Sigmoid colon (tissue), 7 donors: ENCODE results near the gene VPS35L. TPM values are rescaled to one million over a fixed set of nuclear protein-coding genes. Genes with fewer than 3 reads are reported as not detected.

Experiments used
- DNase-seq: peaks from one replicate; pipeline ENCODE4 v3.0.0-alpha.2; 2019
- H3K27ac ChIP-seq, 4 donors: fragments of 200-600 bp; sonication (generic); one replicate each; pipeline ENCODE4 v1.5.1; 2016 to 2019; ENCODE audit warnings: mild to moderate bottlenecking in 1 of 4
- H3K27me3 ChIP-seq, 3 donors: fragments of 200-600 bp; sonication (generic); one replicate each; pipeline ENCODE4 v1.5.1; 2019; ENCODE audit warnings: mild to moderate bottlenecking in 1 of 3
- H3K36me3 ChIP-seq, 4 donors: fragments of 200-600 bp; sonication (generic); one replicate each; pipeline ENCODE4 v1.5.1; 2016 to 2019
- H3K4me1 ChIP-seq, 4 donors: fragments of 200-600 bp; sonication (generic); one replicate each; pipeline ENCODE4 v1.5.1; 2017 to 2019
- H3K4me3 ChIP-seq, 4 donors: fragments of 200-600 bp; sonication (generic); one replicate each; pipeline ENCODE4 v1.5.1; 2017 to 2019; ENCODE audit warnings: mild to moderate bottlenecking in 2 of 4, moderate library complexity in 1 of 4
- H3K9me3 ChIP-seq, 4 donors: fragments of 200-600 bp in 3 of 4; sonication (generic) in 3 of 4; one replicate each; pipeline versions ENCODE4 v1.5.1 to v1.6.1; 2013 to 2019
- EP300 ChIP-seq, 4 donors: sonication (generic); formaldehyde crosslinking; IDR thresholded peaks; one replicate each; pipeline ENCODE4 v1.6.1; 2017; ENCODE audit warnings: antibody characterized with exemption in 4 of 4
- POLR2A ChIP-seq, 2 donors: fragments of 450-650 bp; IDR thresholded peaks; one replicate each; pipeline ENCODE4 v1.6.1; 2016; ENCODE audit warnings: antibody characterized with exemption in 2 of 2, mild to moderate bottlenecking in 2 of 2, moderate library complexity in 2 of 2
- POLR2AphosphoS5 ChIP-seq, 4 donors: sonication (generic); formaldehyde crosslinking; IDR thresholded peaks; one replicate each; pipeline ENCODE4 v1.6.1; 2017; ENCODE audit warnings: antibody characterized with exemption in 4 of 4
- WGBS, 2 donors: extraction: QIAGEN DNeasy Blood & Tissue Kit; methylation state at CpG; one replicate each; pipeline ENCODE4 v1.1.7; 2013; 5-methylcytosine and 5-hydroxymethylcytosine counted together
- intact Hi-C: fragments of 100-400 bp; cut with DNase I; formaldehyde crosslinking; loops from one replicate; pipeline ENCODE4 v1.15.1; 2023
- polyA plus RNA-seq, 3 donors: library from polyadenylated mRNA; stranded (reverse); fragments of 200-250 nt; gene quantifications; one replicate each; pipeline ENCODE4 v1.2.3, GENCODE V29; 2013
- total RNA-seq, 4 donors: library from RNA; depleted of rRNA; stranded (reverse); fragments of >200 nt; gene quantifications; one replicate each; pipeline ENCODE4 v1.1.0, GENCODE V29; 2016
- TF ChIP-seq, protein P1 (sequence below), 4 experiments: fragments of 450-650 bp in 3 of 4; fragments of 200-600 bp in 1 of 4; IDR thresholded peaks; one replicate each; pipeline ENCODE4 v1.5.1; 2016 to 2019; ENCODE audit warnings: antibody characterized with exemption in 4 of 4, mild to moderate bottlenecking in 3 of 4, moderate library complexity in 2 of 4
- donor health status: healthy with polysubstance abuse.
- donor health status: Bipolar disorder and iron deficiency.
- donor health status: healthy.

Gene VPS35L
- total and polyA plus RNA-seq, 7 donors: 21.6 to 53.7 (median 41.8) TPM

DNA sequence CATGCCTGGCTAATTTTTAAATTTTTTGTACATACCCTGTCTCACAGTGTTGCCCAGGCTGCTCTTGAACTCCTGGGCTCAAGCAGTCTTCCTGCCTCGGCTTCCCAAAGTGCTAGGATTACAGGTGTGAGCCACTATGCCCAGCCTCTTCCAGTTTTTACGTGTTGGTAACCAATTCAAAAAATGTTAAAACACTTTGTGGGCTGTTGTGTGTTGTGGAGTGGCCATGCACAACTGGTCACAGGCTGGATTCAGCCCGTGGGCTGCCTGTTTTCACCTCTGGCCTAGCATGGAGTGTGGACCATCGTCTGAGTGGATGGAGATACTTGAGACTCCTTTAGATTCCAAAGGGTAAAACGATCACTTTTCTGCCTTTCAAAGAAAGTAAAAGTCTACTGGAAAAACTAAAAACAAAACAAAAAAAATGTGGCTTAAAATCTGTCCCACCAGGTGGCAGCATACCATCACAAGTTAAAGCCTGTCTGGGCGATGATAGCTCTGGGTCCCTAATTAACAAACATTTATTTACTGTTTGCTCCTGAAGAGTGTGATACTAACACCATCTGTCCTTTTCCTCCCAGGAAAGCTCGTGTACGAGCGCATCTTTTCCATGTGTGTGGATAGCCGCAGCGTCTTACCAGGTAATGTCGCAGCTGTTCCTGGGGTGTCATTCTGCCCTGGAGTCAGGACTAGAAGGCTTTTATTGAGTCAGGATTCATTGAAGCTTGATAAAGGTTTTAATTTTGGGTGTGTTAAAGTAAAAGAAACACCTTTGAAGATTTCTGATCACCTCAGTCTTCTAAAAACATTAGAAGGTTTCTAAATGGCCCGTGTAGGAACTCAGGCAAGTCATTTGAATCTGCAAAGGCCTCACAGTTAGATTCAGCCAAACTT is 45.8 kb downstream of the VPS35L start:
- no peak overlapping the region for H3K27ac ChIP-seq
- intact Hi-C loops: loop anchor here (2.0 to 5.0 kb wide), 2 partner anchors 116 to 285 kb away; partner anchors contain the start of genes IQCK and KNOP1
- no peaks in the 10 kb centered on the region for H3K27me3 ChIP-seq
- no peak overlapping the region for H3K4me3 ChIP-seq
- H3K36me3 ChIP-seq: peaks cover 0 to 47% (median 6%) of the 10 kb centered on the region in 4 donors
- H3K4me1 ChIP-seq: peaks cover 0 to 11% (median 1%) of the 10 kb centered on the region in 4 donors
- H3K9me3 ChIP-seq: peaks cover 0 to 1% (median 0%) of the 10 kb centered on the region in 4 donors
- 70 to 72% methylated on average over 13 of the region's 13 CpGs for WGBS, 2 donors
- TF ChIP-seq, protein P1, sequence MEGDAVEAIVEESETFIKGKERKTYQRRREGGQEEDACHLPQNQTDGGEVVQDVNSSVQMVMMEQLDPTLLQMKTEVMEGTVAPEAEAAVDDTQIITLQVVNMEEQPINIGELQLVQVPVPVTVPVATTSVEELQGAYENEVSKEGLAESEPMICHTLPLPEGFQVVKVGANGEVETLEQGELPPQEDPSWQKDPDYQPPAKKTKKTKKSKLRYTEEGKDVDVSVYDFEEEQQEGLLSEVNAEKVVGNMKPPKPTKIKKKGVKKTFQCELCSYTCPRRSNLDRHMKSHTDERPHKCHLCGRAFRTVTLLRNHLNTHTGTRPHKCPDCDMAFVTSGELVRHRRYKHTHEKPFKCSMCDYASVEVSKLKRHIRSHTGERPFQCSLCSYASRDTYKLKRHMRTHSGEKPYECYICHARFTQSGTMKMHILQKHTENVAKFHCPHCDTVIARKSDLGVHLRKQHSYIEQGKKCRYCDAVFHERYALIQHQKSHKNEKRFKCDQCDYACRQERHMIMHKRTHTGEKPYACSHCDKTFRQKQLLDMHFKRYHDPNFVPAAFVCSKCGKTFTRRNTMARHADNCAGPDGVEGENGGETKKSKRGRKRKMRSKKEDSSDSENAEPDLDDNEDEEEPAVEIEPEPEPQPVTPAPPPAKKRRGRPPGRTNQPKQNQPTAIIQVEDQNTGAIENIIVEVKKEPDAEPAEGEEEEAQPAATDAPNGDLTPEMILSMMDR (IDR thresholded peaks at IDR 0.05): peak in 3 of 4 experiments; percentile 28 to 47 (median 32)
- TF ChIP-seq POLR2A (IDR thresholded peaks at IDR 0.05): no peak
- no peak for DNase-seq

GRCh38 chr16:19604911-19605310 is 49.4 kb downstream of the VPS35L start:
- H3K4me1 ChIP-seq: peaks cover 0 to 11% (median 4%) of the 10 kb centered on the region in 4 donors
- H3K27ac ChIP-seq: peak overlapping the region in 3 of 4 donors; percentile 7 to 51 (median 25)
- no peak for DNase-seq
- intact Hi-C loops: loop anchor here (5.0 kb wide), 1 partner anchor 112 kb away; the partner anchor contains the start of genes IQCK and KNOP1
- no peaks in the 10 kb centered on the region for H3K27me3 ChIP-seq
- H3K4me3 ChIP-seq: no peak overlapping the region
- no peak for TF ChIP-seq EP300 (IDR thresholded peaks at IDR 0.05)
- TF ChIP-seq, protein P1 (IDR thresholded peaks at IDR 0.05): no peak
- TF ChIP-seq POLR2AphosphoS5 (IDR thresholded peaks at IDR 0.05): no peak
- no peak for TF ChIP-seq POLR2A (IDR thresholded peaks at IDR 0.05)
- WGBS, 2 donors: 94 to 97% methylated on average over 4 of the region's 4 CpGs
- peaks cover 0 to 70% (median 10%) of the 10 kb centered on the region in 4 donors for H3K36me3 ChIP-seq
- peaks cover 0 to 1% (median 0%) of the 10 kb centered on the region in 4 donors for H3K9me3 ChIP-seq

DNA sequence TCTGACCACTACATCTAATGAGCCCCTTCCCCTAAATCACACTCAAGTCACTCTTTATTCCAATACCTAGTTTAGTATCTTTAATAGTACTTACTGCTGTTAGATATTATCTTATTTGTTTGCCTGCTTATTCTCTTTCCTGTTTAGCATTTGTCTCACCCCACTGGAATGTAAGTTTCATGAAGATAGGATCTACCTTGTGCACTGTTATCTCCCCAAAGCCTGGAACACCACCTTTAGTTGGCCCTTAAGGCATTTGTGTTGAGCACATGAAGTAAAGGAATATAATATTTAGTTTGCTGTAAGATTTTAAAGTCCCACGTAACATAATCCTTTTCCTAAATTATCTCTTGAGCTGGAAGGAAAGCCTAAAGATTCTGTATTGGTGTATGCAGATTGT is 50.2 kb downstream of the VPS35L start:
- intact Hi-C loops: no loop called here
- WGBS, 2 donors: 95 to 98% methylated on average over 1 of the region's 1 CpG
- Histone ChIP-seq H3K4me1 (peaks cover 0 to 11% (median 4%) of the 10 kb centered on the region in 4 donors), H3K27me3 (no peaks in the 10 kb centered on the region), H3K9me3 (peaks cover 0 to 1% (median 0%) of the 10 kb centered on the region in 4 donors), H3K27ac (peak overlapping the region in 2 of 4 donors; percentile 25 to 51), H3K36me3 (peaks cover 0 to 72% (median 13%) of the 10 kb centered on the region in 4 donors), H3K4me3 (no peak overlapping the region)
- DNase-seq: no peak
- no peak for TF ChIP-seq EP300 (IDR thresholded peaks at IDR 0.05)
- TF ChIP-seq, protein P1 (IDR thresholded peaks at IDR 0.05): no peak
- no peak for TF ChIP-seq POLR2A (IDR thresholded peaks at IDR 0.05)
- no peak for TF ChIP-seq POLR2AphosphoS5 (IDR thresholded peaks at IDR 0.05)

DNA sequence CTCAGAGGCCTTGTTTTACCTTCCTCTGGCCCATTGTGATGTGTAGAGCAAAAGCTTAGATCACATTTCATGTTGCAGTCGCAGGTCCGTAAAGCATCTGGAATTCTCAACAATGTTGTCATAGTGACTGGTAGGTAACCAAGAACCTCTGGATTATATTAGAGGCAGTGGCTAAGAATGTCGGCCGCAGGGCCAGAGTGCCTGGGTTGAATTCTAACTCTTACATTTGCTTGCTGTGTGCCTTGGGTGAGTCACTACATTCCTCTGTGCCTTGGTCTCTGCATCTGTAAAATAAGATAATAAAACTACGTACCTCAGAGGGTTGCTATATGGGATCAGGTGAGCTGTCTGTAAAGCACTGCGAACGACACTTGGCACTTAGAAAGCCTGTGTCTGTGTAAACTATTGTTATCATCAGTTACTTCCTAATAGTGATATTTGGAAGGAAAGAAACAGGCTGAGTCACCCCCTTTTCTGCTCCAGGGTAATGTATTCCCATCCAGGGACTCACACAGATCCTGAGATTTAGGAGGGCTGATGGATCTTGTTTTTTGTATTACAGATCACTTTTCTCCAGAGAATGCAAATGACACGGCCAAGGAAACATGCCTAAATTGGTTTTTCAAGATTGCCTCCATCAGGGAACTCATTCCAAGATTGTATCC is 52.2 kb downstream of the VPS35L start:
- H3K9me3 ChIP-seq: peaks cover 0 to 1% (median 0%) of the 10 kb centered on the region in 4 donors
- TF ChIP-seq POLR2A (IDR thresholded peaks at IDR 0.05) (no peak), EP300 (IDR thresholded peaks at IDR 0.05) (no peak), POLR2AphosphoS5 (IDR thresholded peaks at IDR 0.05) (no peak)
- TF ChIP-seq, protein P1 (IDR thresholded peaks at IDR 0.05): no peak
- intact Hi-C loops: no loop called here
- WGBS, 2 donors: 92 to 97% methylated on average over 8 of the region's 8 CpGs
- H3K27me3 ChIP-seq: no peaks in the 10 kb centered on the region
- no peak for DNase-seq
- no peak overlapping the region for H3K4me3 ChIP-seq
- peak overlapping the region in 2 of 4 donors; percentile 0 to 51 for H3K27ac ChIP-seq
- peaks cover 0 to 11% (median 4%) of the 10 kb centered on the region in 4 donors for H3K4me1 ChIP-seq
- H3K36me3 ChIP-seq: peaks cover 3 to 79% (median 12%) of the 10 kb centered on the region in 4 donors
